AG10803 (cell line): Measurements from ENCODE around the gene GAL3ST2.
"Not testable (repeated sequence)": the region's sequence is repeated elsewhere in the genome, so short reads cannot be mapped to it uniquely, and the experiment has no call there.

ENCODE experiments used
- DNase-seq: peaks from one replicate; pipeline ENCODE4 v3.0.0; 2010; ENCODE audit warnings: low read depth
- H3K4me3 ChIP-seq: 2 replicates; pipeline ENCODE4 v1.5.1; 2011; ENCODE audit warnings: mild to moderate bottlenecking, low read length, control low read depth
- TF ChIP-seq, protein P1 (sequence below): conservative IDR thresholded peaks from 2 replicates; pipeline ENCODE4 v1.5.1; 2011; ENCODE audit warnings: mild to moderate bottlenecking, low read length, control low read depth, inconsistent platforms

GAL3ST2 gene

DNA sequence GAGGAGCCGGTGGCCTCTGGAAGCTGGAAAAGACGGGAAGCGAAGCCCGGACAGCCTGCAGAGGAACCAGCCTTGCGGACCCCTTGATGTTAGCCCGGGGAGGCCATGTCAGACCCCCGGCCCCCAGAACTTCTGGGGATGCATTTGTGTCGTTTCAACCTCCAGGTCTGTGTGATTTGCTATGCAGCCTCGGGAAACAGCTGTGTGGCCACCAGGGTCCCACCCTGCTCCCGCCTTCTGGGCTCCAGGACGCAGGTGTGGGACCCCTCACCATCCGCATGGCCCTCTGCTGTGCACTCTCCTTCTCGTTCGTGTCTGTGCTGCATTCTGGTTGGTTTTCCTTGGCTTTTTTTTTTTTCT lies 45.6 kb downstream of the GAL3ST2 start:
- DNase-seq: no peak
- H3K4me3 ChIP-seq: no peak overlapping the region
- TF ChIP-seq, protein P1, sequence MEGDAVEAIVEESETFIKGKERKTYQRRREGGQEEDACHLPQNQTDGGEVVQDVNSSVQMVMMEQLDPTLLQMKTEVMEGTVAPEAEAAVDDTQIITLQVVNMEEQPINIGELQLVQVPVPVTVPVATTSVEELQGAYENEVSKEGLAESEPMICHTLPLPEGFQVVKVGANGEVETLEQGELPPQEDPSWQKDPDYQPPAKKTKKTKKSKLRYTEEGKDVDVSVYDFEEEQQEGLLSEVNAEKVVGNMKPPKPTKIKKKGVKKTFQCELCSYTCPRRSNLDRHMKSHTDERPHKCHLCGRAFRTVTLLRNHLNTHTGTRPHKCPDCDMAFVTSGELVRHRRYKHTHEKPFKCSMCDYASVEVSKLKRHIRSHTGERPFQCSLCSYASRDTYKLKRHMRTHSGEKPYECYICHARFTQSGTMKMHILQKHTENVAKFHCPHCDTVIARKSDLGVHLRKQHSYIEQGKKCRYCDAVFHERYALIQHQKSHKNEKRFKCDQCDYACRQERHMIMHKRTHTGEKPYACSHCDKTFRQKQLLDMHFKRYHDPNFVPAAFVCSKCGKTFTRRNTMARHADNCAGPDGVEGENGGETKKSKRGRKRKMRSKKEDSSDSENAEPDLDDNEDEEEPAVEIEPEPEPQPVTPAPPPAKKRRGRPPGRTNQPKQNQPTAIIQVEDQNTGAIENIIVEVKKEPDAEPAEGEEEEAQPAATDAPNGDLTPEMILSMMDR: no peak

GRCh38 chr2:241823531-241824437 lies 47.2 kb downstream of the GAL3ST2 start:
- not testable (repeated sequence) for DNase-seq, H3K4me3 ChIP-seq

DNA sequence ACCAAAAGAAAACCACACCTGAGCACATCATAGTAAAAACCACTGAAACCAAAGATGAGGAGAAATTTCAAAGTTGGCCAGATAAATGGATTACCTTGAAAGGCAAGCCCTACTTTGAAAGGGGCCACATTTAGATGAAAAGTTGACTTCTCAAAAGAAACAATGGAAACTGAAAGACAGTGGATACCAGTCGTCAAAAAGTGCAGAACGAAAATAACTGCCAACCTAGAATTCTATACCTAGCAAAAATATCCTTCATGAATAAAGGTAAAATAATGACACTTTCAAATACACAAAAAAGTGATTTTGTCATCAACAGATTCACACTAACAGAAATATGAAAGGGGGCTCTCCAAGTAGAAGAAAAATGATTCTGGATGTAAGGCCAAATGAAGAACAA lies 50.8 kb downstream of the GAL3ST2 start:
- H3K4me3 ChIP-seq: no peak overlapping the region
- TF ChIP-seq, protein P1: no peak

DNA sequence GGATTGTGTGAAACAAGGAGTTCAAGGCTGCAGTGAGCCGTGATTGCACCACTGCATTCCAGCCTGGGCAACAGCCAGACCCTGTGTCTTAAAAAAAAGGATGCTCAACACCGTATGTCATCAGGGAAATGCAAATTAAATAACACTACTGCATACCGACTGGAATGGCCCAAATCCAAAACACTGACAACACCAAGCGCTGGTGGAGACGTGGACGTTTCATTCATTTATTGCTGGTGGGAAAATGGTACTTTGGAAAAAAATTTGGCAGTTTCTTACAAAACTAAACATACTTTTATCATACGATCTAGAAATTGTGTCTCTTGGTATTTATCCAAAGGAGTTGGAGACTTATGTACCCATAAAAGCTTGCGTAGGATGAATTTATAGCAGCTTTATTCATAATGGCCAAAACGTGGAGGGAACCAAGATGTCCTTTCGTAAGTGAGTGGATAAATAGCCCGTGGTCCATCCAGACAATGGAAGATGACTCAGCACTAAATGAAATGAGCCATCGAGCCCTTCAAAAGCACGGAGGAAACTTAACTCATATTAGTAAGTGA lies 56.6 kb downstream of the GAL3ST2 start:
- no peak overlapping the region for H3K4me3 ChIP-seq
- TF ChIP-seq, protein P1: no peak
- peak; percentile 86 for DNase-seq

More for the DNA sequence above, 50.8 kb downstream of the GAL3ST2 start:
- DNase-seq: no peak

DNA sequence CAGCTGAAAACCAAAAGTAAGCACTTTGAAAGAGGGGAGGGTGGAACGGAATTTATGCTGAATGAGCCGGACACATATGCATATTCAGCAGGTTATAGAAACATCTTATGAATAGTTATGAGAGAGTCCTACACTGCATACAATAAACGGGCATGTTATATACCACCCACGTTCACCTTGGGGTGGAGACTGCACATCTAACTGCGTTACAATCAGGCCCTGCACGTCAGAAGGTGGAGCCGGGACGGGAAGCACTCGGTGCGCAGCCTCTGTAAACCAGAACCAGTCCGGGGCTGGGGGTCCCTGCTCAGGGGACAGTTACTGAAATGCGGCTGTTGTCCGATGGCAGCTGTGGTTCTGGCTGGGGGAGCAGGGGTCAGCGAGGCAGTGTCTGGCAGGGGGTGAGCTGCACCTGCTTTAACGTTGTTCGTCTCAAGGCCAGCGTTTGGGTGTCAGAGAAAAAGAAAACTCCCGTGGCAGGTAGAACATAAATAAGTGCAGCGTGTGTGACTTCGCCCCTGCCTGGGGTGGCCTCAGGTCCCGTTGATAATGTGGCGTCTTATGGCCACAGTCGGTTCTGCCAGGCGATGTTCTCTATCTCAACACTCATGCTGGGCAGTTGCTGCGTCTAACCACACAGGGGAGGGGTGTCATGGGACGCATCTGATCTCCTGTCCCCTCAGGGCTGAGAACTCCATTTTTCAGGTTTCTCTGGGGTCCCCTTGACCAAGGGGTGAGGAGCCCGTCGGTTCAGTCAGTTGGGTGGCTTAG lies 57.3 kb downstream of the GAL3ST2 start:
- DNase-seq: not testable (repeated sequence)

DNA sequence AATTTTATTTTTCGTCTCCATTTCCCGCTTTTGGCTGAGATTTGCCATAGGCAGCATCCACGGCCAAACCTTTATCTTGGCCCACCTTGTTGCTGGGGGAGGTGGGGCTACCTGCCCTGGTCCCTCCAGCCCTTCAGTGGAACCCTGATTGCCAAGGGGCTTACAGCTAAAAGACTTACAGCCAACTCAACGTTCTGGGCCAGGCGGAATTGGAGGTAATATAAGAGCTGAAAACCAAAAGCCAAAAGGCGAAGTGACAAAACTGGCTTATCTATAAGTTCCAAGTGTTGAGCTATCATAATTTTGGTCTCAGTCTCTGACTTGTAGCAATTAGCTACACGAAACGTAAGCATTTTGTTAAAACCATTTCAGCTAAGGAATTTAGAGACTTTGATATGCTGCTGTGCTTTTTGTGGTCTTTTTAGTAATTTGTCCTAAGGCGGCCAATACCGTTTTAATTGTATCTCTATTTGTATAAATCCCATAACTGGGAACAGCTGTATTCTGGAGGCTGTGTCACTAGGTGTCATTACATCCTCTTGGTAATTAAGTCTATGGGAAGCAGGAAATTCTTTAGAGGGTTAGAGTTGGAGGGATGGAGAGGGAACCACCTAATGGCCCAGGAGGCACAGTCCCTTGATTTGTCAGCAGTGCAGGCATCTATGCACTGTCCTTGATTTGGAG lies 58.0 kb downstream of the GAL3ST2 start:
- TF ChIP-seq, protein P1: no peak
- DNase-seq: no peak
- no peak overlapping the region for H3K4me3 ChIP-seq

More for the DNA sequence above, 57.3 kb downstream of the GAL3ST2 start:
- H3K4me3 ChIP-seq: not testable (repeated sequence)

- TF ChIP-seq, protein P1: no peak
- no peak overlapping the region for H3K4me3 ChIP-seq
- DNase-seq: no peak
Observed at GRCh38 chr2:241835611-241836010, 59.0 kb downstream of the GAL3ST2 start.
